ENCODE data around the gene KLHL6.
"Not testable (repeated sequence)": the region's sequence is repeated elsewhere in the genome, so short reads cannot be mapped to it uniquely, and the experiment has no call there.

KLHL6 gene

DNA sequence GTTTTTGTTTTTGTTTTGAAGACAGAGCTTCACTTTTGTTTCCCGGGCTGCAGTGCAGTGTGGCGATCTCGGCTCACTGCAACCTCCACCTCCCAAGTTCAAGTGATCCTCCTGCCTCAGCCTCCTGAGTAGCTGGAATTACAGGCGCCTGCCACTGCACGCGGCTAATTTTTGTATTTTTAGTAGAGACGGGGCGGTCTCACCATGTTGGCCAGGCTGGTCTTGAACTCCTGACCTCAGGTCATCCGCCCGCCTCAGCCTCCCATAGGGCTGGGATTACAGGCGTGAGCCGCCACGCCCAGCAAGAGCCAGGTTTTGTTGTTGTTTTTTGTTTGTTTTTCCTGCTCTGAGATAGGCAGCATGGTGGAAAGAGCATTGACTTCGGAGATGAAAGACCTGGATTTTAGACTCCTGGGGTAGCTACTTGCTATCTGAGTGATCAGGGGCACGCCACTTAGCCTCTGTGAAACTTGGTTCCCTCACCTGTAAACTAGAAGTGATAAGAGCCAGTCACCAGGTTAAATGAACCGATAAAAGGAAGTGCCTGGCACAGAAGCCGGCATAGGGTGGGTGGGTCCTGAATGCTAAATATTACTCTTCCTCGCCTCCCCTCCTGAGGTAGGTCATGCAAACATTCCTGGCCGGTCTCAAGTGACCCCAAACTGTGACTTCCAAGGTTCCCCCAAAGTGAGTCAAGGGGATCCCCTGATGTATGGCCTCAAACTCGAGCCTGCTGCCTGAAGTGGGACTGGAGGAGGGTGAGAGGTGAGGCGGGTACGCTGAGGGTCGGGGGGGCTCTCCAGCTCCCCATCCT is 64.2 kb downstream of the KLHL6 start:
- Mint-ChIP-seq H3K4me3 (no peak overlapping the region), H3K4me1 (peaks cover 12% of the 10 kb centered on the region), H3K27me3 (no peaks in the 10 kb centered on the region), H3K27ac (peak overlapping the region in 1 of 2 donors; percentile 12), H3K9me3 (no peaks in the 10 kb centered on the region)
- no peak for ATAC-seq
- DNase-seq, result no peak

DNA sequence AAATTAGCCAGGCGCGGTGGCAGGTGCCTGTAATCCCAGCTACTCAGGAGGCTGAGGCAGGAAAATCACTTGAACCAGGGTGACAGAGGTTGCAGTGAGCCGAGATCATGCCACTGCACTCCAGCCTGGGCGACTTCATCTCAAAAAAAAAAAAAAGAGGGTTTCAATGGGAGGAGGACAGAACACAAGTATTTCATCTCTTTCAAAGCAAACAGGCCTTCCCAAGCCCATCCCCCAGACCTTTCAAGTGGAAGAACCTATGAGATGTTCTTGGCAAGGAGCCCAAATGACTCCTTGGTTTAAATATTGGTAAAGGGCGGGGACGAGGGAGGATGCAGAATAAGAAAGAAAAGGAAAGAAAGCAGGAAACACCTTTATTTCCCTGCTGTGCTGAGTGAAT is 64.9 kb downstream of the KLHL6 start:
- Mint-ChIP-seq H3K9me3 (no peaks in the 10 kb centered on the region), H3K4me3 (no peak overlapping the region), H3K27ac (no peak overlapping the region), H3K4me1 (peaks cover 12% of the 10 kb centered on the region), H3K27me3 (no peaks in the 10 kb centered on the region)
- DNase-seq (no peak), ATAC-seq (no peak)

DNA sequence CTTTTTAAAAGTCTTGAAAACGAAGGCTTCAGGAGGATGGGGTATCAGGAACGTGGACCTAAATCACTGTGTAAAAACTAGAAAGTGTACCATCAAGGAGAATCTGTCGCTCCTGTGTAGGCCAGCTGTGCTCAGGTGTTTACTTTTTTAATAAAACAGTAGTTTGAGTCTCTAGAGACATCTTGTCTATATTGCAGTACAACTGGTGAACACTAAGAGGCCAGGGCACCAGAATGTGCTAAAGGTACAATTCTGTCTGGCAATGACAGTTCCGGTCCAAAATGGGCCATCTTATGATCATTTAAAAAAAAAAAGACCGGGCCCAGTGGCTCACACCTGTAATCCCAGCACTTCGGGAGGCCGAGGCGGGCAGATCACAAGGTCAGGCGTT is 65.3 kb downstream of the KLHL6 start:
- Mint-ChIP-seq H3K4me1 (peaks cover 12% of the 10 kb centered on the region), H3K4me3 (no peak overlapping the region), H3K27ac (no peak overlapping the region), H3K9me3 (no peaks in the 10 kb centered on the region), H3K27me3 (no peaks in the 10 kb centered on the region)
- no peak for ATAC-seq
- no peak for DNase-seq

DNA sequence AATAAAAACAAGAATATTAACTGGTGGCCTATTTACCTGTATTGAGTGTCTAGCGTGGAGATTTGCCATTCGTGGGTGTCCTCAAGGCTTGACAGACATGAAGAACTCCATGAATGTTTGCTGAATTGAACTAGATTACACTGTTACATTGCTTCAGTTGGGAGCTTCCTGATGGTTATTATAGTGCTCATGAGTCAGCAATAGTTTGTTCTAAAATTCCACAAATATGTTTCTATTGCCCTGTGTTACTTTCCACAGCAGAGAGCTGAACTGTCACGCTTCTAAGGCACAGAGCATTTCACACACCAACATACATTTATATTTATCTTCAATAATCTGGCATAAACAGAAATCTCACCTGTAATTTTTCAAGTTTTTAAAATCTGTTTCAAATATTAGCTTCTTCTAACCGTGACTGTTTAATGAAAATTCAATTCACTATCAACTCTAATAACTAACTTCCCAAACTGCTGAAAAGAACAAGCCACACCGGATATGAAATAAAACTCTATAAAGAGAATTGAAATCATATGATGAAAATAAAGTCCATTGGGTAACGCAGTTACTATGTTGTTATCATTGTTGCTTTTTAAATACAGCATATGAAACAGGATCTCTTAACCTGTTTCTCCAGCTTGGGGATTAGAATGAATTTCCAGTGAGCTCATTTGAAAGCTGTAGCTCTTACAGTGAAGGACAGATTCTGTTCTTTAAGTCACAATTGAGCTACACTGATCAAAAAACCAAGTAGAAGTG is 65.9 kb downstream of the KLHL6 start:
- no peak for ATAC-seq
- Mint-ChIP-seq H3K27ac (no peak overlapping the region), H3K27me3 (no peaks in the 10 kb centered on the region), H3K9me3 (no peaks in the 10 kb centered on the region), H3K4me3 (no peak overlapping the region), H3K4me1 (peaks cover 12% of the 10 kb centered on the region)
- DNase-seq, result no peak

DNA sequence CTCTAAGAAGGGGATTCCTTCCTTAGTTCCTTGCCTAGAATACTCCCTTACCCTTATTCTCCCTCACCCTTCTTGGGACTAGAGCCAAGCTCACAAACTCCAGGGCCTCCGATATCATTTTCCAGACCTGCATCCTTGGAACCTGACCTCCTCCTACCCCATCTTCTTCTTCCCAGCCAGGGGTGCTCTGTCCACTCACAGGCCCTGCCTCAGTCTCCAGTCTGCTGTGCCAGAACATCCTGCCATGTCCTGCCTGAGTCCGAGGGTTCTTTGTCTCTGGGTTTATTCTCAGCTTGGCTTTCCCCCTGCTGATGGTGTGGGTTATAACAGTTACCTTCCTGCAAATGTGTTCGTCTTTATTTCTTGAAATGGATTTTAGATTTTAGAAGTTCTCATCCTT is 67.2 kb downstream of the KLHL6 start:
- H3K4me1 Mint-ChIP-seq, result peaks cover 12% of the 10 kb centered on the region
- no peaks in the 10 kb centered on the region for H3K27me3 Mint-ChIP-seq
- no peak overlapping the region for H3K27ac Mint-ChIP-seq

DNA sequence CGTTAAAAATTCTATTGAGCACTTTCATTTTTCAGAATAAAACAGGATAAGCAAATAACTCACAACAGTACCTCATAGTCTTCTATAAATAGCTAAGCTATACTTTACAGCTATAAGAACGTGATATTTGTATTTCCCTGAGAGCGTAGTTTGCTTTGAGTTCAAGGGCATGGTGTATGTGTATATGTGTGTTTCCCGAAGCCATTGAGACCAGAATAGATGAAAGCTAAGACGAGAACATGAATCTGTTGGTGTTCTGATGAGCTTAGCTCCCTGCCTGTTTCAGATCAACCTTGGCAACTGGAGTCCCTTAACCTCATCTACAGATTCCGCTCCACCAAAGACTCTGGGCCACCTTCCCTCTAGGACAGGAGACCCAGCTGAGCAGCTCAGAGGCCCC is 67.6 kb downstream of the KLHL6 start:
- H3K27ac Mint-ChIP-seq, result no peak overlapping the region

More for the DNA sequence above, 67.2 kb downstream of the KLHL6 start:
- no peak for DNase-seq
- Mint-ChIP-seq H3K4me3 (no peak overlapping the region), H3K9me3 (no peaks in the 10 kb centered on the region)
- no peak for ATAC-seq

DNA sequence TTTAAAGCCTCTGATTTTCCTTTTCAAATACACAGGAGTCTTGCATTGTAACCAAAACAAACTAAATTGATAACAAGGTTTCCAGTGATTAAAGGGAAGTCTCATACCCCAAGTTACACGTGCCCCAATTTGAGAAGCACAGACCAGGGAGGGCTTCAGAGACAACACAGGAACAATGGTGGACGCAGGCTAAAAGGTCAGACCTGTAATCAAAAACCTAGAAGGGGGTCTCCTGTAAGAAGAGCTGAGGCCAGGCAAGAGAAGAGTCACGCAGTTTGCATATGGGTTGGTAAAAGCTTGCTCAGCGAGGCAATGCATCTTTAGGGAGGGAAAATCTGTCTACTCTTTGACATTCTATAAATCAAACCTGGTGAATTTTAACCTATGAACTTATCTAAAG is 68.5 kb downstream of the KLHL6 start:
- DNase-seq (no peak), ATAC-seq (no peak)
- peaks cover 9% of the 10 kb centered on the region for H3K4me1 Mint-ChIP-seq
- no peaks in the 10 kb centered on the region for H3K27me3 Mint-ChIP-seq
- H3K9me3 Mint-ChIP-seq, result no peaks in the 10 kb centered on the region
- no peak overlapping the region for H3K27ac Mint-ChIP-seq
- no peak overlapping the region for H3K4me3 Mint-ChIP-seq

More for the DNA sequence above, 67.6 kb downstream of the KLHL6 start:
- Mint-ChIP-seq H3K4me1 (peaks cover 12% of the 10 kb centered on the region), H3K27me3 (no peaks in the 10 kb centered on the region), H3K4me3 (no peak overlapping the region), H3K9me3 (no peaks in the 10 kb centered on the region)
- ATAC-seq, result no peak
- DNase-seq, result no peak

DNA sequence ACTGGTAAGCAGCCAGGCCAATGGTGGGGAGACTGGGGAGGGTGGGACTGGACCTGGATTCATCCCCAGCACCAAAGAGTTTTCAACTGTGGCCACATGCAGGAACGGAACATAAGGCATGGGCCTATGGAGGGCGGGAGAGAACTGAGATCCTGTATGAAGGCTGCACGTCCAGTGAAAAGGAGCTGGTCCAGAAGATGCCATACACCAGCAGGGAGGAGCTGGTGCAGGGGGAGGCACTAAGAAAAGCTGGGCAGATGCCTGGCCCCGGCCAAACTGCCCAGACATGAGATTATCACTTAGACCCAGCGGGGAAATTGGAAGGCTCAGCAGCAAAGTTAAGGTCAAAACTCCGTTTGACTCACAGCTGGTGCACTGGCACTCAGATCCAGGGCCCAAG is 69.0 kb downstream of the KLHL6 start:
- ATAC-seq (no peak), DNase-seq (no peak)
- Mint-ChIP-seq H3K27ac (no peak overlapping the region), H3K4me1 (peaks cover 6% of the 10 kb centered on the region), H3K4me3 (no peak overlapping the region), H3K9me3 (no peaks in the 10 kb centered on the region), H3K27me3 (no peaks in the 10 kb centered on the region)

DNA sequence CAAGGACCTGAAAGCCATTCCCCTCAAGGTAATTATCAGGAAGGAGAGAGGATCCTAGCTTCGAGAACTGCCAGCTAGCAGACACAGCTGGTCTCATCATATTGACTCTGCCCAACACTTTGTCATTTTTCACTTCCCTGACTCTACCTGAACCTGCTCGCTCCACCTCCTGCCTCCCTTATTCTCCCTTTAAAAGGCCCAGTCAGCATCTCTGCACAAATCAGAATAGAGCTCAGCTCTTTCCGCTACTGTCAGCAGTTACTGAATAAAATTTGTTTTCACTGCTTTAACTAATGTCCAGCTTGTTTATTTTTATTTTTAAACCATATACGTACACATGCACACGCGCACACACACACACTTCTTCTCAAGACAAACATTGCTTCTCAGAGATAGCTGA is 69.9 kb downstream of the KLHL6 start:
- no peak for ATAC-seq
- Mint-ChIP-seq H3K27me3 (no peaks in the 10 kb centered on the region), H3K4me1 (no peaks in the 10 kb centered on the region), H3K9me3 (no peaks in the 10 kb centered on the region), H3K27ac (peak overlapping the region in 1 of 2 donors; percentile 66), H3K4me3 (no peak overlapping the region)
- DNase-seq, result no peak

DNA sequence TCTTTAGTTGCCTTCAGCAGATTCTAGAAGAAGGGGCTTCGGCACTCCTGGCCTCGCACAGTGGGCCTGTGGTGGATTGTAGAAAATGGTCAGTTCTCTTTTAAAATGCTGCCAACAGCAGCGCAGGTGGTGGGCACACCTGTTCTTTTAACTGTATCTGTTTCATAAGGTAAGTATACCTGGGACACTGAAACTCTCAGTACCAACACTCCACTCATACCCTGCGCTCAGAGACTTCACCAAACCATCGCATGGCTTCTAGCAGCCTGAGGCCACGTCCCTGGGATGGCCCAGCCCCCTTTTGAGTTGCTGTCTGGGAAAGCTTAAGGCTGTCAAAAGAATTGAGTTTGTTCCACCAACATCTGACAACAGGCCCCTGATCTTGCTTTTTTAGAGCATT is 70.4 kb downstream of the KLHL6 start:
- Mint-ChIP-seq H3K27me3 (no peaks in the 10 kb centered on the region), H3K4me1 (peaks cover 4% of the 10 kb centered on the region), H3K4me3 (no peak overlapping the region), H3K27ac (no peak overlapping the region), H3K9me3 (no peaks in the 10 kb centered on the region)
- DNase-seq (no peak), ATAC-seq (no peak)

DNA sequence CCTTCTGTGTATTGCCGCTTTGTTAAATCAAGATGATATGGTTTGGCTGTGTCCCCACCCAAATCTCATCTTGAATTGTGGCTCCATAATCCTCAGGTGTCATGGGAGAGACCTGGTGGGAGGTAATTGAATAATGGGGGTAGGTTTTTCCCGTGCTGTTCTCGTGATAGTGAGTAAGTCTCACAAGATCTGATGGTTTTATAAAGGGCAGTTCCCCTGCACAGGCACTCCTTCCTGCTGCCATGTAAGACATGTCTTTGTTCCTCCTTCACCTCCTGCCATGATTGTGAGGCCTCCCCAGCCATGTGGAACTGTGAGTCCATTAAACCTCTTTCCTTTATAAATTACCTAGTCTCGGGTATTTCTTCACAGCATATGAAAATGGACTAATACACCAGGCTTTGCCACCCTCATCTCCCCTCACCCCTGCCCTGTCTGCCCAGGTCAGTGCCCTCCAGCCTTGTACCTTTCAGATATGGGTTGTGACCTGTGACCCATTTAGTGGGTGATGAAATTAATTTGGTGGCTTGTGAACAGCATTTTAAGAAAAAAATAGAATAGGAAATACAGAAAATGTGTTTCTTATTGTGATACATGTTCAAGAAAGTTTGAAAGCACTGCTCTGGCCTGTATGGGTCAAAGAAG is 71.0 kb downstream of the KLHL6 start:
- no peak overlapping the region for H3K4me3 Mint-ChIP-seq
- no peaks in the 10 kb centered on the region for H3K9me3 Mint-ChIP-seq
- ATAC-seq (no peak), DNase-seq (peak in 1 of 2 donors; percentile 1)
- no peaks in the 10 kb centered on the region for H3K27me3 Mint-ChIP-seq
- peak overlapping the region; percentile 62 to 69 for H3K27ac Mint-ChIP-seq
- peaks cover 8% of the 10 kb centered on the region for H3K4me1 Mint-ChIP-seq

DNA sequence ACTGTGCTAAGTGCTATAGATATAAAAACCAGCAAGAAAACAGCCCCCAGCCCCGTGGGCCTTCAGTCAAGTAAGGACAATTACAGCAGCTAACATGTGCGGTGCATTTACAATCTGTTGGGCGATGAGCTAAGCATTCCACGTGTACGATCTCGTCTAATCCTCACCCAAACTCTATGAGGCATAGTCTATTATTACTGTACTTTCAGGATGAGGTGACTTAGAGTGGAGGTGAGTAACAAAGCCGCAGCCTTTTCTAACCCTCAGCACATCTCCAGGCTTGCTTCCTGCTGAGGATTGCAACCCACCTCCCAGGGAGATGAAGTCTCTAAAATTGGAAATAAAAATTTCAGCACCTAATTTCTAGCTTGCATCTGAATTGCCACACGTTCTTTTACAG is 73.9 kb downstream of the KLHL6 start:
- ATAC-seq, result peak; percentile 36
- peak overlapping the region in 1 of 2 donors; percentile 63 for H3K27ac Mint-ChIP-seq
- H3K27me3 Mint-ChIP-seq, result no peaks in the 10 kb centered on the region
- no peaks in the 10 kb centered on the region for H3K9me3 Mint-ChIP-seq
- no peak overlapping the region for H3K4me3 Mint-ChIP-seq
- H3K4me1 Mint-ChIP-seq, result peaks cover 8% of the 10 kb centered on the region
- no peak for DNase-seq

DNA sequence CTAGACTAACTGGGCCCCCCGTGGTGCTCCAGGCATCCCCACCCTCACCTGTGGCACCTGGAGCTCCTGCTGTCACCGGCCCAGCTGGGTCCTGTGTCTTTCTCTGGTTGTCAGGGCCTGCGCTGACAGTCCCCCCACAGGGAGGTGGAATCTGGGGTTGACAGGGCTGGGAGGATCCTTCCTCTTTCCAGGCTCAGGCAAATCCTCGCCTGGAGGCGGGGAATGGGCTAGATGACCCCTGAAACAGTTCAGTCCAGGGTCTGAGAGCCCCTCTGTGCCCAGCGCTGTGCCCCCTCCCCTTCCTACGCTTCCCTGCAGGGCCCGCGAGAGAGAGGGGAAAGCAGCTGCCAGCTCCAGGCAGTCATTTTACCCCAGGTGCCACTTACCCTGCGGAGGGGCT is 77.0 kb downstream of the KLHL6 start:
- Mint-ChIP-seq H3K4me1 (peaks cover 8% of the 10 kb centered on the region), H3K9me3 (no peaks in the 10 kb centered on the region), H3K27me3 (peaks cover 5% of the 10 kb centered on the region), H3K4me3 (no peak overlapping the region), H3K27ac (no peak overlapping the region)
- DNase-seq (no peak), ATAC-seq (no peak)

DNA sequence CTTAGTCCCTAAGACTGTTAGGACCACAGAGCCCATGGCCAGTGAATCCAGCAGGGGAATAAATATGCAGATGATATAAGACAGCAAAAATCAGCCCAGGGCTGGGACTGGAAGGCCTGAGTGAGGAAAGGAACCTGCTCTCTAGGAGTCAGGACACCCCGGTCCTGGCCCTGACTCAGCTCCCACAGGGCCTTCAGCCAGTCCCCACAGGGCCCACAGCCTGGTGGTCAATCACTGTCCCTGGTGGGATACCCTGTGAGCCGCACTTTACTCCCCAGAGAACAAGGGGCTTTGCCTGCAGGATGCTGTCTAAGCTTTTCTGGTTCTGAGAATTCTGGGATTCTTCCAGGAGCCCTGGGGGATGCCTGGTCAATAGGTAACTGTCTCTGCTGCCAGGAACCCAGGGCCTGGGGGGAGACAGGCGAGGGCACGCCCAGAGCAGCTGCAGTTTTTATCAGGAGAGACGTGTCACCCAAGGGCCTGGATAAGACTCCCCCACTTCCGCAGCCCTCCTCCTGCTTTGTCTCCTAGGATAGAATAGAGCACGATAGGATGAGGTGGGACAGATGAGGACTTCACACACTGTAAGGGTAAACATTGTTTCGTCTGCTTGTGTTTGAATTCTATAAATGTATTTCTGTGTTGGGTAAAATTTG is 77.6 kb downstream of the KLHL6 start:
- ATAC-seq, result no peak
- no peak for DNase-seq
- H3K27me3 Mint-ChIP-seq, result peaks cover 8% of the 10 kb centered on the region
- no peaks in the 10 kb centered on the region for H3K9me3 Mint-ChIP-seq
- H3K4me3 Mint-ChIP-seq, result no peak overlapping the region
- H3K27ac Mint-ChIP-seq, result no peak overlapping the region
- peaks cover 8% of the 10 kb centered on the region for H3K4me1 Mint-ChIP-seq

DNA sequence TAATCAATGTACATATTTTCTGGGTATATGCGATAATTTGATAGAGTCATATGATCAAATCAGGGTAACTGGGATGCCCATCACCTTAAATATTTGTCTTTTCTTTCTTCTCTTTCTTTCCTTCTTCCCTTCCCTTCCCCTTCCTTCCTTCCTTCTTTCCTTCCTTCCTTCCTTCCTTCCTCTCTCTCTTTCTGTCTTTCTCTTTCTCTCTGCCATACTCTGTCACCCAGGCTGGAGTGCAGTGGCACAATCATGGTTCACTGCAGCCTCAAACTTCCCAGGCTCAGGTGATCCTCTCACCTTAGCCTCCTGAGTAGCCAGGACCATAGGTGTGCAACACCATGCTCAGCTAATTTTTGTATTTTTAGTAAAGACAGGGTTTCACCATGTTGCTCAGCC is 79.7 kb downstream of the KLHL6 start:
- not testable (repeated sequence) for DNase-seq, H3K9me3 Mint-ChIP-seq, ATAC-seq, H3K4me1 Mint-ChIP-seq, H3K4me3 Mint-ChIP-seq, H3K27me3 Mint-ChIP-seq
- peak overlapping the region in 1 of 2 donors; percentile 30 for H3K27ac Mint-ChIP-seq
